Measurements from ENCODE around the gene ERCC1.

The ERCC1 gene

GRCh38 chr19:45467456-45468158 is 43.9 kb upstream of the ERCC1 start, which contains the start of gene FOSB:
Gene FOSB, plus strand, starts transcription at chr19:45467996. Its CDS starts 591 bp downstream, at chr19:45468587.
- Histone ChIP-seq H3K36me3 (ENCODE audit: control insufficient read depth, insufficient read depth, low read length) (no peaks in the 10 kb centered on the region), H3K4me3 (replicated peaks; ENCODE audit: low read depth, low read length) (peak within 1 kb of the TSS; percentile 72), H3K27me3 (replicated peaks; ENCODE audit: control insufficient read depth, insufficient read depth, low read length) (no peaks in the 10 kb centered on the region)
- TF ChIP-seq CTCF (IDR thresholded peaks at IDR 0.05; ENCODE audit: insufficient read depth, low read length, poor library complexity, severe bottlenecking) = peak; percentile 13
- peak; percentile 92 for DNase-seq (ENCODE audit: extremely low read depth, insufficient read length)

- peak overlapping the region; percentile 58 for H3K4me3 ChIP-seq (replicated peaks; ENCODE audit: low read depth, low read length)
Observed at GRCh38 chr19:45467115-45467455, 43.4 kb upstream of the ERCC1 start.

GRCh38 chr19:45464852-45465441 is 41.2 kb upstream of the ERCC1 start:
- Histone ChIP-seq H3K4me3 (replicated peaks; ENCODE audit: low read depth, low read length) (no peak overlapping the region), H3K27me3 (replicated peaks; ENCODE audit: control insufficient read depth, insufficient read depth, low read length) (no peaks in the 10 kb centered on the region), H3K36me3 (ENCODE audit: control insufficient read depth, insufficient read depth, low read length) (no peaks in the 10 kb centered on the region)
- DNase-seq (ENCODE audit: extremely low read depth, insufficient read length) = no peak
- no peak for TF ChIP-seq CTCF (IDR thresholded peaks at IDR 0.05; ENCODE audit: insufficient read depth, low read length, poor library complexity, severe bottlenecking)

More at GRCh38 chr19:45467115-45467455, 43.4 kb upstream of the ERCC1 start:
- DNase-seq (ENCODE audit: extremely low read depth, insufficient read length) = no peak
- Histone ChIP-seq H3K36me3 (ENCODE audit: control insufficient read depth, insufficient read depth, low read length) (no peaks in the 10 kb centered on the region), H3K27me3 (replicated peaks; ENCODE audit: control insufficient read depth, insufficient read depth, low read length) (no peaks in the 10 kb centered on the region)
- no peak for TF ChIP-seq CTCF (IDR thresholded peaks at IDR 0.05; ENCODE audit: insufficient read depth, low read length, poor library complexity, severe bottlenecking)

- H3K27me3 ChIP-seq (replicated peaks; ENCODE audit: control insufficient read depth, insufficient read depth, low read length) = no peaks in the 10 kb centered on the region
- no peaks in the 10 kb centered on the region for H3K36me3 ChIP-seq (ENCODE audit: control insufficient read depth, insufficient read depth, low read length)
- no peak for TF ChIP-seq CTCF (IDR thresholded peaks at IDR 0.05; ENCODE audit: insufficient read depth, low read length, poor library complexity, severe bottlenecking)
- no peak for DNase-seq (ENCODE audit: extremely low read depth, insufficient read length)
- no peak overlapping the region for H3K4me3 ChIP-seq (replicated peaks; ENCODE audit: low read depth, low read length)
Observed at GRCh38 chr19:45464274-45464673, 40.6 kb upstream of the ERCC1 start.

- no peak for DNase-seq (ENCODE audit: extremely low read depth, insufficient read length)
- Histone ChIP-seq H3K27me3 (replicated peaks; ENCODE audit: control insufficient read depth, insufficient read depth, low read length) (no peaks in the 10 kb centered on the region), H3K36me3 (ENCODE audit: control insufficient read depth, insufficient read depth, low read length) (no peaks in the 10 kb centered on the region), H3K4me3 (replicated peaks; ENCODE audit: low read depth, low read length) (no peak overlapping the region)
- TF ChIP-seq CTCF (IDR thresholded peaks at IDR 0.05; ENCODE audit: insufficient read depth, low read length, poor library complexity, severe bottlenecking) = no peak
Observed at GRCh38 chr19:45463241-45463640, 39.5 kb upstream of the ERCC1 start.

Data from GM06990 (cell line).